GM12891 (cell line): ENCODE results near the gene TRPM3.

Source experiments
- POLR2A ChIP-seq: IDR thresholded peaks from 2 replicates; pipeline ENCODE4 v1.6.1; 2011; ENCODE audit warnings: low read depth, low read length, control low read depth
- TAF1 ChIP-seq: IDR thresholded peaks from 2 replicates; pipeline ENCODE4 v1.6.1; 2011; ENCODE audit warnings: low read depth, low read length, control low read depth

DNA sequence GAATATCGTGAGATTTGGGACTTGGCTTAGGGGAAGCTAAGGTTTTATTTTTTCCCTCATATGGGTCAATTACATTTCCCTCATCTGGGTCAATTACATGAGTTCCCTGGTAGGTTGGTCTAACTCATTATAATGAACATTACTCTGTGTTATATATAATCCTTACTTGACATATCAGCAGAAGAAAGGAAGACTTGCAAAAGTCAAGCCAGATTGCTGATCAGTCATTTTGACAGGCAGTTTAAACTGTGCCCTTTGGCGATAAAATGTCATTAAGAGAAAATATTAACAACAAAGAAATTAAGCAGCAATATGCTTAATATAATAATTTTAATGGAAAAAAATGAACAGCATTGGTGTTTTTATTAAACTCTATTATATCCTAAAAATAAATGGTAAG lies 23.1 kb upstream of the TRPM3 start:
- TF ChIP-seq POLR2A (no peak), TAF1 (no peak)
